GM11168 (cell line): ENCODE measurements around the gene PHIP.

ENCODE experiments used
- in situ Hi-C: fragments of 300-500 bp; cut with MboI; formaldehyde crosslinking; loops from one replicate; pipeline ENCODE4 v1.12.0; 2022; ENCODE audit warnings: low sequenced_read_pairs; ENCODE audit not compliant: unreplicated experiment

The PHIP gene

GRCh38 chr6:79028641-79029314, 49.3 kb downstream of the PHIP start:
- in situ Hi-C loops, result no loop called here

GRCh38 chr6:79011940-79012339, 66.1 kb downstream of the PHIP start:
- in situ Hi-C loops, result no loop called here

GRCh38 chr6:79010422-79010821, 67.6 kb downstream of the PHIP start:
- in situ Hi-C loops, result no loop called here

GRCh38 chr6:79009819-79010218, 68.2 kb downstream of the PHIP start:
- in situ Hi-C loops, result no loop called here

GRCh38 chr6:79005497-79005896, 72.6 kb downstream of the PHIP start:
- in situ Hi-C loops, result no loop called here

GRCh38 chr6:79005024-79005423, 73.0 kb downstream of the PHIP start:
- in situ Hi-C loops, result no loop called here

- in situ Hi-C loops, result no loop called here
These were observed 73.8 kb downstream of the PHIP start for GRCh38 chr6:79004239-79004638.

GRCh38 chr6:79001415-79001814, 76.6 kb downstream of the PHIP start:
- in situ Hi-C loops, result no loop called here

GRCh38 chr6:78999737-79000136, 78.3 kb downstream of the PHIP start:
- in situ Hi-C loops, result no loop called here

- in situ Hi-C loops, result no loop called here
These were observed 82.1 kb downstream of the PHIP start for GRCh38 chr6:78995946-78996345.

- in situ Hi-C loops, result no loop called here
These were observed 82.7 kb downstream of the PHIP start for GRCh38 chr6:78995346-78995745.

GRCh38 chr6:78993955-78994354, 84.1 kb downstream of the PHIP start:
- in situ Hi-C loops, result no loop called here

GRCh38 chr6:78989191-78989590, 88.9 kb downstream of the PHIP start:
- in situ Hi-C loops, result no loop called here

GRCh38 chr6:78986161-78986560, 91.9 kb downstream of the PHIP start:
- in situ Hi-C loops, result no loop called here

GRCh38 chr6:78984225-78984950, 93.7 kb downstream of the PHIP start:
- in situ Hi-C loops, result no loop called here

GRCh38 chr6:78967191-78967590, 110.9 kb downstream of the PHIP start:
- in situ Hi-C loops, result loop anchor here (10.0 kb wide), 1 partner anchor 1128 kb away; no protein-coding TSS in a partner anchor

GRCh38 chr6:78966542-78966941, 111.5 kb downstream of the PHIP start:
- in situ Hi-C loops, result loop anchor here (10.0 kb wide), 1 partner anchor 1128 kb away; no protein-coding TSS in a partner anchor

- in situ Hi-C loops, result loop anchor here (10.0 kb wide), 1 partner anchor 1132 kb away; no protein-coding TSS in a partner anchor
These were observed 115.6 kb downstream of the PHIP start for GRCh38 chr6:78962448-78962847.

GRCh38 chr6:78954740-78955139, 123.3 kb downstream of the PHIP start:
- in situ Hi-C loops, result no loop called here

GRCh38 chr6:78953798-78954197, 124.3 kb downstream of the PHIP start:
- in situ Hi-C loops, result no loop called here

- in situ Hi-C loops, result no loop called here
These were observed 125.7 kb downstream of the PHIP start for GRCh38 chr6:78952362-78952761.

- in situ Hi-C loops, result no loop called here
These were observed 129.3 kb downstream of the PHIP start for GRCh38 chr6:78948785-78949184.
